GM04503 (cell line): ENCODE measurements around the gene MRI1.

ENCODE experiments used
- DNase-seq: peaks from one replicate; pipeline ENCODE4 v3.0.0-alpha.2; 2012; ENCODE audit warnings: low read depth

MRI1 gene

GRCh38 chr19:13794757-13795589, 30.7 kb downstream of the MRI1 start, which contains the start of gene ZSWIM4:
ZSWIM4 (plus strand) TSS chr19:13795443; CDS start chr19:13795649, 206 bp downstream.
- peak; percentile 96 for DNase-seq

GRCh38 chr19:13795595-13796300, 31.4 kb downstream of the MRI1 start:
- DNase-seq, result no peak

GRCh38 chr19:13796301-13797057, 32.2 kb downstream of the MRI1 start:
- peak; percentile 85 for DNase-seq

- DNase-seq, result no peak
These were observed 32.7 kb downstream of the MRI1 start for GRCh38 chr19:13797058-13797440.

- DNase-seq, result no peak
These were observed 33.5 kb downstream of the MRI1 start for GRCh38 chr19:13797870-13798269.

- DNase-seq, result no peak
These were observed 35.3 kb downstream of the MRI1 start for GRCh38 chr19:13799669-13800068.

GRCh38 chr19:13803038-13803437, 38.7 kb downstream of the MRI1 start:
- no peak for DNase-seq

- DNase-seq, result no peak
These were observed 40.7 kb downstream of the MRI1 start for GRCh38 chr19:13804830-13805683.

GRCh38 chr19:13806728-13807127, 42.4 kb downstream of the MRI1 start:
- DNase-seq, result no peak

- no peak for DNase-seq
These were observed 43.2 kb downstream of the MRI1 start for GRCh38 chr19:13807421-13808021.

- no peak for DNase-seq
These were observed 44.5 kb downstream of the MRI1 start for GRCh38 chr19:13808856-13809255.

- DNase-seq, result no peak
These were observed 48.2 kb downstream of the MRI1 start for GRCh38 chr19:13812544-13812943.

GRCh38 chr19:13813147-13813546, 48.8 kb downstream of the MRI1 start:
- no peak for DNase-seq

GRCh38 chr19:13814550-13814949, 50.2 kb downstream of the MRI1 start:
- DNase-seq, result no peak

GRCh38 chr19:13817018-13817614, 52.8 kb downstream of the MRI1 start:
- no peak for DNase-seq

- DNase-seq, result no peak
These were observed 53.5 kb downstream of the MRI1 start for GRCh38 chr19:13817615-13818371.

GRCh38 chr19:13819238-13819637, 54.9 kb downstream of the MRI1 start:
- no peak for DNase-seq

- no peak for DNase-seq
These were observed 57.0 kb downstream of the MRI1 start for GRCh38 chr19:13821292-13821691.

- no peak for DNase-seq
These were observed 58.9 kb downstream of the MRI1 start for GRCh38 chr19:13823256-13823655.
